HL-60 (cell line): ENCODE measurements around the gene SLC23A2.

Source experiments
- CTCF ChIP-seq: IDR thresholded peaks from one replicate; pipeline ENCODE4 v1.5.1; 2011; ENCODE audit warnings: low read length, control low read depth, inconsistent platforms; ENCODE audit not compliant: insufficient read depth
- POLR2AphosphoS5 ChIP-seq: IDR thresholded peaks from 2 replicates; pipeline ENCODE4 v1.6.1; 2012; ENCODE audit warnings: low read depth

- TF ChIP-seq CTCF (no peak), POLR2AphosphoS5 (no peak)
Observed at GRCh38 chr20:4952229-4952628, 49.1 kb downstream of the SLC23A2 start.
